ENCODE measurements around the gene FCRL1.

FCRL1 gene

GRCh38 chr1:157830887-157831286 lies 11.0 kb upstream of the FCRL1 start:
- TF ChIP-seq, protein P1, sequence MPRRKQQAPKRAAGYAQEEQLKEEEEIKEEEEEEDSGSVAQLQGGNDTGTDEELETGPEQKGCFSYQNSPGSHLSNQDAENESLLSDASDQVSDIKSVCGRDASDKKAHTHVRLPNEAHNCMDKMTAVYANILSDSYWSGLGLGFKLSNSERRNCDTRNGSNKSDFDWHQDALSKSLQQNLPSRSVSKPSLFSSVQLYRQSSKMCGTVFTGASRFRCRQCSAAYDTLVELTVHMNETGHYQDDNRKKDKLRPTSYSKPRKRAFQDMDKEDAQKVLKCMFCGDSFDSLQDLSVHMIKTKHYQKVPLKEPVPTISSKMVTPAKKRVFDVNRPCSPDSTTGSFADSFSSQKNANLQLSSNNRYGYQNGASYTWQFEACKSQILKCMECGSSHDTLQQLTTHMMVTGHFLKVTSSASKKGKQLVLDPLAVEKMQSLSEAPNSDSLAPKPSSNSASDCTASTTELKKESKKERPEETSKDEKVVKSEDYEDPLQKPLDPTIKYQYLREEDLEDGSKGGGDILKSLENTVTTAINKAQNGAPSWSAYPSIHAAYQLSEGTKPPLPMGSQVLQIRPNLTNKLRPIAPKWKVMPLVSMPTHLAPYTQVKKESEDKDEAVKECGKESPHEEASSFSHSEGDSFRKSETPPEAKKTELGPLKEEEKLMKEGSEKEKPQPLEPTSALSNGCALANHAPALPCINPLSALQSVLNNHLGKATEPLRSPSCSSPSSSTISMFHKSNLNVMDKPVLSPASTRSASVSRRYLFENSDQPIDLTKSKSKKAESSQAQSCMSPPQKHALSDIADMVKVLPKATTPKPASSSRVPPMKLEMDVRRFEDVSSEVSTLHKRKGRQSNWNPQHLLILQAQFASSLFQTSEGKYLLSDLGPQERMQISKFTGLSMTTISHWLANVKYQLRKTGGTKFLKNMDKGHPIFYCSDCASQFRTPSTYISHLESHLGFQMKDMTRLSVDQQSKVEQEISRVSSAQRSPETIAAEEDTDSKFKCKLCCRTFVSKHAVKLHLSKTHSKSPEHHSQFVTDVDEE (CRISPR knock-in tag; IDR thresholded peaks at IDR 0.05): no peak
- no peak for TF ChIP-seq ZC3H10 (CRISPR knock-in tag; IDR thresholded peaks at IDR 0.05)
- no peak for ATAC-seq

- ATAC-seq: no peak
- TF ChIP-seq TOX (CRISPR knock-in tag; IDR thresholded peaks at IDR 0.05; ENCODE audit: borderline replicate concordance) (no peak), OSR1 (CRISPR knock-in tag; IDR thresholded peaks at IDR 0.05) (no peak), CSDC2 (CRISPR knock-in tag; IDR thresholded peaks at IDR 0.05) (no peak), ZC3H10 (CRISPR knock-in tag; IDR thresholded peaks at IDR 0.05) (no peak), GLIS3 (CRISPR knock-in tag; IDR thresholded peaks at IDR 0.05) (no peak), ZNF8 (CRISPR knock-in tag; IDR thresholded peaks at IDR 0.05) (no peak), POU6F1 (CRISPR knock-in tag; IDR thresholded peaks at IDR 0.05; ENCODE audit: borderline replicate concordance, low read depth) (no peak), ESRRG (CRISPR knock-in tag; IDR thresholded peaks at IDR 0.05) (no peak), ARNTL (CRISPR knock-in tag; IDR thresholded peaks at IDR 0.05; ENCODE audit: borderline replicate concordance, low read depth) (no peak), SNAI2 (CRISPR knock-in tag; IDR thresholded peaks at IDR 0.05) (no peak), RARB (CRISPR knock-in tag; IDR thresholded peaks at IDR 0.05) (no peak), ZNF70 (CRISPR knock-in tag; IDR thresholded peaks at IDR 0.05) (no peak)
- TF ChIP-seq, protein P2, sequence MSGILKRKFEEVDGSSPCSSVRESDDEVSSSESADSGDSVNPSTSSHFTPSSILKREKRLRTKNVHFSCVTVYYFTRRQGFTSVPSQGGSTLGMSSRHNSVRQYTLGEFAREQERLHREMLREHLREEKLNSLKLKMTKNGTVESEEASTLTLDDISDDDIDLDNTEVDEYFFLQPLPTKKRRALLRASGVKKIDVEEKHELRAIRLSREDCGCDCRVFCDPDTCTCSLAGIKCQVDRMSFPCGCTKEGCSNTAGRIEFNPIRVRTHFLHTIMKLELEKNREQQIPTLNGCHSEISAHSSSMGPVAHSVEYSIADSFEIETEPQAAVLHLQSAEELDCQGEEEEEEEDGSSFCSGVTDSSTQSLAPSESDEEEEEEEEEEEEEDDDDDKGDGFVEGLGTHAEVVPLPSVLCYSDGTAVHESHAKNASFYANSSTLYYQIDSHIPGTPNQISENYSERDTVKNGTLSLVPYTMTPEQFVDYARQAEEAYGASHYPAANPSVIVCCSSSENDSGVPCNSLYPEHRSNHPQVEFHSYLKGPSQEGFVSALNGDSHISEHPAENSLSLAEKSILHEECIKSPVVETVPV (CRISPR knock-in tag; IDR thresholded peaks at IDR 0.05): no peak
- TF ChIP-seq, protein P1 (CRISPR knock-in tag; IDR thresholded peaks at IDR 0.05): no peak
- TF ChIP-seq, protein P3, sequence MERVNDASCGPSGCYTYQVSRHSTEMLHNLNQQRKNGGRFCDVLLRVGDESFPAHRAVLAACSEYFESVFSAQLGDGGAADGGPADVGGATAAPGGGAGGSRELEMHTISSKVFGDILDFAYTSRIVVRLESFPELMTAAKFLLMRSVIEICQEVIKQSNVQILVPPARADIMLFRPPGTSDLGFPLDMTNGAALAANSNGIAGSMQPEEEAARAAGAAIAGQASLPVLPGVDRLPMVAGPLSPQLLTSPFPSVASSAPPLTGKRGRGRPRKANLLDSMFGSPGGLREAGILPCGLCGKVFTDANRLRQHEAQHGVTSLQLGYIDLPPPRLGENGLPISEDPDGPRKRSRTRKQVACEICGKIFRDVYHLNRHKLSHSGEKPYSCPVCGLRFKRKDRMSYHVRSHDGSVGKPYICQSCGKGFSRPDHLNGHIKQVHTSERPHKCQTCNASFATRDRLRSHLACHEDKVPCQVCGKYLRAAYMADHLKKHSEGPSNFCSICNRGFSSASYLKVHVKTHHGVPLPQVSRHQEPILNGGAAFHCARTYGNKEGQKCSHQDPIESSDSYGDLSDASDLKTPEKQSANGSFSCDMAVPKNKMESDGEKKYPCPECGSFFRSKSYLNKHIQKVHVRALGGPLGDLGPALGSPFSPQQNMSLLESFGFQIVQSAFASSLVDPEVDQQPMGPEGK (CRISPR knock-in tag; IDR thresholded peaks at IDR 0.05; ENCODE audit: borderline replicate concordance): no peak
These were observed 9.8 kb upstream of the FCRL1 start for GRCh38 chr1:157829711-157830110.

- no peak for ATAC-seq
- TF ChIP-seq ESRRG (CRISPR knock-in tag; IDR thresholded peaks at IDR 0.05): no peak
- no peak for TF ChIP-seq ISL1 (CRISPR knock-in tag; IDR thresholded peaks at IDR 0.05)
- no peak for TF ChIP-seq ZNF8 (CRISPR knock-in tag; IDR thresholded peaks at IDR 0.05)
- TF ChIP-seq, protein P3 (CRISPR knock-in tag; IDR thresholded peaks at IDR 0.05; ENCODE audit: borderline replicate concordance): no peak
- TF ChIP-seq OSR1 (CRISPR knock-in tag; IDR thresholded peaks at IDR 0.05): no peak
- no peak for TF ChIP-seq BACH2 (CRISPR knock-in tag; IDR thresholded peaks at IDR 0.05; ENCODE audit: borderline replicate concordance)
- no peak for TF ChIP-seq GLIS3 (CRISPR knock-in tag; IDR thresholded peaks at IDR 0.05)
- TF ChIP-seq ZNF565 (CRISPR knock-in tag; conservative IDR thresholded peaks at IDR 0.05; ENCODE audit: low read depth): no peak
- TF ChIP-seq, protein P2 (CRISPR knock-in tag; IDR thresholded peaks at IDR 0.05): no peak
- no peak for TF ChIP-seq ARNTL (CRISPR knock-in tag; IDR thresholded peaks at IDR 0.05; ENCODE audit: borderline replicate concordance, low read depth)
- TF ChIP-seq RARB (CRISPR knock-in tag; IDR thresholded peaks at IDR 0.05): no peak
- TF ChIP-seq SNAI2 (CRISPR knock-in tag; IDR thresholded peaks at IDR 0.05): no peak
- TF ChIP-seq CSDC2 (CRISPR knock-in tag; IDR thresholded peaks at IDR 0.05): no peak
- TF ChIP-seq, protein P1 (CRISPR knock-in tag; IDR thresholded peaks at IDR 0.05): no peak
- TF ChIP-seq TOX (CRISPR knock-in tag; IDR thresholded peaks at IDR 0.05; ENCODE audit: borderline replicate concordance): no peak
These were observed 9.3 kb upstream of the FCRL1 start for GRCh38 chr1:157829210-157829609.

All from SK-N-SH treated with all-trans-retinoic acid at 6 μM for 48 hours (cell line).